Activated naive CD8-positive, alpha-beta T cell treated with anti-CD3 and anti-CD28 coated beads, Interleukin-2, amount 50 U/mL, for 24 hours (primary cell): Measurements from ENCODE around the gene KLF7.
A peak's percentile ranks its signal among the peaks of the same experiment; 100 is the strongest.

Experiments
- ATAC-seq: fragments of 150-1000 bp; cut with Tn5 transposase; one replicate; pipeline ENCODE4 v1.10.0; 2021
- DNase-seq: peaks from one replicate; pipeline ENCODE4 v3.0.0; 2021
- H3K27ac Mint-ChIP-seq: one replicate; pipeline ENCODE4 v1.8.0; 2021; ENCODE audit warnings: mild to moderate bottlenecking, mixed read lengths
- H3K27me3 Mint-ChIP-seq: one replicate; pipeline ENCODE4 v1.8.0; 2021; ENCODE audit warnings: mixed read lengths
- H3K36me3 Mint-ChIP-seq: one replicate; pipeline ENCODE4 v1.8.0; 2021; ENCODE audit warnings: low read depth, mixed read lengths
- H3K4me1 Mint-ChIP-seq: one replicate; pipeline ENCODE4 v1.8.0; 2021; ENCODE audit warnings: mixed read lengths
- H3K4me3 Mint-ChIP-seq: one replicate; pipeline ENCODE4 v1.8.0; 2021; ENCODE audit warnings: mild to moderate bottlenecking, moderate library complexity, mixed read lengths
- H3K9me3 Mint-ChIP-seq: one replicate; pipeline ENCODE4 v1.8.0; 2021; ENCODE audit warnings: mixed read lengths

The KLF7 gene

GRCh38 chr2:207183506-207183905 lies 17.8 kb upstream of the KLF7 start:
- no peak overlapping the region for H3K27ac Mint-ChIP-seq
- no peak for DNase-seq
- H3K27me3 Mint-ChIP-seq = no peaks in the 10 kb centered on the region
- H3K9me3 Mint-ChIP-seq = peaks cover 9% of the 10 kb centered on the region
- peaks cover 2% of the 10 kb centered on the region for H3K36me3 Mint-ChIP-seq
- H3K4me1 Mint-ChIP-seq = peaks cover 8% of the 10 kb centered on the region
- no peak overlapping the region for H3K4me3 Mint-ChIP-seq
- ATAC-seq = no peak

- H3K9me3 Mint-ChIP-seq = peaks cover 9% of the 10 kb centered on the region
- H3K4me3 Mint-ChIP-seq = no peak overlapping the region
- H3K4me1 Mint-ChIP-seq = peaks cover 8% of the 10 kb centered on the region
- H3K27ac Mint-ChIP-seq = no peak overlapping the region
- ATAC-seq (no peak), DNase-seq (no peak)
- H3K27me3 Mint-ChIP-seq = no peaks in the 10 kb centered on the region
- peaks cover 2% of the 10 kb centered on the region for H3K36me3 Mint-ChIP-seq
Measured at GRCh38 chr2:207182911-207183310, 17.2 kb upstream of the KLF7 start.

- Mint-ChIP-seq H3K4me1 (peaks cover 10% of the 10 kb centered on the region), H3K27ac (no peak overlapping the region)
Measured at GRCh38 chr2:207181526-207182274, 16.0 kb upstream of the KLF7 start.

GRCh38 chr2:207180741-207181140 lies 15.0 kb upstream of the KLF7 start:
- H3K9me3 Mint-ChIP-seq = no peaks in the 10 kb centered on the region
- DNase-seq (no peak), ATAC-seq (no peak)
- no peak overlapping the region for H3K4me3 Mint-ChIP-seq
- peaks cover 17% of the 10 kb centered on the region for H3K4me1 Mint-ChIP-seq
- no peaks in the 10 kb centered on the region for H3K27me3 Mint-ChIP-seq
- H3K36me3 Mint-ChIP-seq = no peaks in the 10 kb centered on the region
- H3K27ac Mint-ChIP-seq = no peak overlapping the region

More at GRCh38 chr2:207181526-207182274, 16.0 kb upstream of the KLF7 start:
- Mint-ChIP-seq H3K27me3 (no peaks in the 10 kb centered on the region), H3K36me3 (no peaks in the 10 kb centered on the region), H3K4me3 (no peak overlapping the region), H3K9me3 (no peaks in the 10 kb centered on the region)
- ATAC-seq = no peak
- no peak for DNase-seq

GRCh38 chr2:207176247-207176646 lies 10.5 kb upstream of the KLF7 start:
- Mint-ChIP-seq H3K4me1 (peaks cover 18% of the 10 kb centered on the region), H3K27ac (no peak overlapping the region), H3K9me3 (no peaks in the 10 kb centered on the region), H3K4me3 (no peak overlapping the region), H3K36me3 (no peaks in the 10 kb centered on the region), H3K27me3 (peaks cover 3% of the 10 kb centered on the region)
- no peak for ATAC-seq
- no peak for DNase-seq

GRCh38 chr2:207173641-207174040 lies 7.9 kb upstream of the KLF7 start:
- H3K4me3 Mint-ChIP-seq = no peak overlapping the region
- no peak for ATAC-seq
- no peaks in the 10 kb centered on the region for H3K9me3 Mint-ChIP-seq
- no peak overlapping the region for H3K27ac Mint-ChIP-seq
- H3K27me3 Mint-ChIP-seq = peaks cover 3% of the 10 kb centered on the region
- DNase-seq = no peak
- H3K4me1 Mint-ChIP-seq = peaks cover 19% of the 10 kb centered on the region
- H3K36me3 Mint-ChIP-seq = no peaks in the 10 kb centered on the region

GRCh38 chr2:207167099-207167923 lies 1.6 kb upstream of the KLF7 start:
- ATAC-seq (peak; percentile 3), DNase-seq (no peak)
- no peaks in the 10 kb centered on the region for H3K9me3 Mint-ChIP-seq
- H3K27me3 Mint-ChIP-seq = peaks cover 2% of the 10 kb centered on the region
- H3K36me3 Mint-ChIP-seq = no peaks in the 10 kb centered on the region
- peak overlapping the region; percentile 92 for H3K27ac Mint-ChIP-seq
- peaks cover 40% of the 10 kb centered on the region for H3K4me1 Mint-ChIP-seq
- peak overlapping the region; percentile 94 for H3K4me3 Mint-ChIP-seq

GRCh38 chr2:207166349-207167098 lies 776 bp upstream of the KLF7 start:
- Mint-ChIP-seq H3K9me3 (no peaks in the 10 kb centered on the region), H3K36me3 (no peaks in the 10 kb centered on the region), H3K4me3 (peak overlapping the region; percentile 94), H3K27ac (peak overlapping the region; percentile 92), H3K4me1 (peaks cover 48% of the 10 kb centered on the region), H3K27me3 (peaks cover 2% of the 10 kb centered on the region)
- ATAC-seq (peak; percentile 50), DNase-seq (peak; percentile 73)

GRCh38 chr2:207166039-207166348 lies 246 bp upstream of the KLF7 start:
- Mint-ChIP-seq H3K4me3 (peak overlapping the region; percentile 94), H3K36me3 (no peaks in the 10 kb centered on the region), H3K9me3 (no peaks in the 10 kb centered on the region), H3K27me3 (peaks cover 2% of the 10 kb centered on the region), H3K27ac (peak overlapping the region; percentile 92), H3K4me1 (peaks cover 54% of the 10 kb centered on the region)
- ATAC-seq = peak; percentile 94
- peak; percentile 94 for DNase-seq

GRCh38 chr2:207164006-207164831 lies 1.5 kb downstream of the KLF7 start:
- Mint-ChIP-seq H3K27ac (peak overlapping the region; percentile 74), H3K36me3 (no peaks in the 10 kb centered on the region), H3K9me3 (no peaks in the 10 kb centered on the region), H3K27me3 (peaks cover 2% of the 10 kb centered on the region), H3K4me1 (peaks cover 64% of the 10 kb centered on the region), H3K4me3 (peak overlapping the region; percentile 94)
- DNase-seq = peak; percentile 40
- no peak for ATAC-seq

- Mint-ChIP-seq H3K4me1 (peaks cover 68% of the 10 kb centered on the region), H3K27ac (peak overlapping the region; percentile 74), H3K27me3 (peaks cover 2% of the 10 kb centered on the region), H3K9me3 (no peaks in the 10 kb centered on the region), H3K36me3 (no peaks in the 10 kb centered on the region), H3K4me3 (peak overlapping the region; percentile 94)
- DNase-seq (no peak), ATAC-seq (no peak)
Measured at GRCh38 chr2:207163756-207164005, 2.1 kb downstream of the KLF7 start.

- ATAC-seq (no peak), DNase-seq (no peak)
- Mint-ChIP-seq H3K9me3 (no peaks in the 10 kb centered on the region), H3K36me3 (no peaks in the 10 kb centered on the region), H3K27me3 (peaks cover 2% of the 10 kb centered on the region), H3K4me3 (peak overlapping the region; percentile 94), H3K4me1 (peaks cover 70% of the 10 kb centered on the region), H3K27ac (peak overlapping the region; percentile 74)
Measured at GRCh38 chr2:207163053-207163755, 2.5 kb downstream of the KLF7 start.

- Mint-ChIP-seq H3K27me3 (peaks cover 2% of the 10 kb centered on the region), H3K36me3 (no peaks in the 10 kb centered on the region), H3K4me1 (peaks cover 70% of the 10 kb centered on the region), H3K9me3 (no peaks in the 10 kb centered on the region), H3K27ac (no peak overlapping the region), H3K4me3 (no peak overlapping the region)
- ATAC-seq (no peak), DNase-seq (no peak)
Measured at GRCh38 chr2:207162316-207162715, 3.4 kb downstream of the KLF7 start.
